Measurements from ENCODE around the gene MCRIP2.

DNA sequence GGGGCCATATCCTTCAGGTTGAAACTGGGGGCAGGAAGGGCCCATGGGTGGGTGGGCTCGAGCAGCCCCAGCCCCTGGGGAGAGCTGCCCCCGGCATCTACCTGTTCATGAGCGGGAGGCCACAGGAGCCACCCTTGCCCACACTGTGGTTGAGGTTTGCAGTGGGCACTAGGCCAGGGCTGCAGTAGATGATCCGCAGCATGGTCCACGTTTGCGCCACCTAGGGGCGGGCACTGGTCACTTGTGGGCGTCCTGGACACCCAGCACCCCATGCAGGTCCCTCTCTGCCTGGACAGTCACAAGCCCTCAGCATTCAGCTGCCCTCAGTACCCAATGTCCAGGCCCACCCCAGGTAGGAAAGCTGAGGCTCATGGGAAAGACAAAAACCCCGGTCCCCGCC lies 44.3 kb downstream of the MCRIP2 start:
- TF ChIP-seq, protein P1, sequence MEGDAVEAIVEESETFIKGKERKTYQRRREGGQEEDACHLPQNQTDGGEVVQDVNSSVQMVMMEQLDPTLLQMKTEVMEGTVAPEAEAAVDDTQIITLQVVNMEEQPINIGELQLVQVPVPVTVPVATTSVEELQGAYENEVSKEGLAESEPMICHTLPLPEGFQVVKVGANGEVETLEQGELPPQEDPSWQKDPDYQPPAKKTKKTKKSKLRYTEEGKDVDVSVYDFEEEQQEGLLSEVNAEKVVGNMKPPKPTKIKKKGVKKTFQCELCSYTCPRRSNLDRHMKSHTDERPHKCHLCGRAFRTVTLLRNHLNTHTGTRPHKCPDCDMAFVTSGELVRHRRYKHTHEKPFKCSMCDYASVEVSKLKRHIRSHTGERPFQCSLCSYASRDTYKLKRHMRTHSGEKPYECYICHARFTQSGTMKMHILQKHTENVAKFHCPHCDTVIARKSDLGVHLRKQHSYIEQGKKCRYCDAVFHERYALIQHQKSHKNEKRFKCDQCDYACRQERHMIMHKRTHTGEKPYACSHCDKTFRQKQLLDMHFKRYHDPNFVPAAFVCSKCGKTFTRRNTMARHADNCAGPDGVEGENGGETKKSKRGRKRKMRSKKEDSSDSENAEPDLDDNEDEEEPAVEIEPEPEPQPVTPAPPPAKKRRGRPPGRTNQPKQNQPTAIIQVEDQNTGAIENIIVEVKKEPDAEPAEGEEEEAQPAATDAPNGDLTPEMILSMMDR (IDR thresholded peaks at IDR 0.05), result no peak
- TF ChIP-seq POLR2A (IDR thresholded peaks at IDR 0.05) (no peak), EP300 (IDR thresholded peaks at IDR 0.05) (no peak)
